Ishikawa (cell line): ENCODE measurements around the gene TNS3.

ENCODE experiments used
- CEBPB ChIP-seq: IDR thresholded peaks from 2 replicates; pipeline ENCODE4 v1.6.1; 2012
- CREB1 ChIP-seq: IDR thresholded peaks from 2 replicates; pipeline ENCODE4 v1.6.1; 2012; ENCODE audit warnings: low read depth
- EGR1 ChIP-seq: IDR thresholded peaks from 2 replicates; pipeline ENCODE4 v1.6.1; 2012
- EP300 ChIP-seq: IDR thresholded peaks from 2 replicates; pipeline ENCODE4 v1.6.1; 2012; ENCODE audit warnings: borderline replicate concordance
- FOXM1 ChIP-seq: IDR thresholded peaks from 2 replicates; pipeline ENCODE4 v1.6.1; 2012; ENCODE audit warnings: low read depth, borderline replicate concordance
- MAX ChIP-seq: IDR thresholded peaks from 2 replicates; pipeline ENCODE4 v1.6.1; 2012
- NFIC ChIP-seq: IDR thresholded peaks from 2 replicates; pipeline ENCODE4 v1.6.1; 2012
- RAD21 ChIP-seq: IDR thresholded peaks from 2 replicates; pipeline ENCODE4 v1.6.1; 2012; ENCODE audit warnings: low read depth
- REST ChIP-seq: IDR thresholded peaks from 2 replicates; pipeline ENCODE4 v1.6.1; 2012; ENCODE audit warnings: low read depth, mild to moderate bottlenecking
- TAF1 ChIP-seq: IDR thresholded peaks from 2 replicates; pipeline ENCODE4 v1.6.1; 2012; ENCODE audit warnings: low read depth, mild to moderate bottlenecking
- TCF12 ChIP-seq: IDR thresholded peaks from 2 replicates; pipeline ENCODE4 v1.6.1; 2012; ENCODE audit warnings: low read depth
- TEAD4 ChIP-seq: IDR thresholded peaks from 2 replicates; pipeline ENCODE4 v1.6.1; 2012
- USF1 ChIP-seq: IDR thresholded peaks from 2 replicates; pipeline ENCODE4 v1.6.1; 2012
- YY1 ChIP-seq: IDR thresholded peaks from 2 replicates; pipeline ENCODE4 v1.6.1; 2012; ENCODE audit warnings: low read depth
- ZBTB7A ChIP-seq: IDR thresholded peaks from 2 replicates; pipeline ENCODE4 v1.6.1; 2012; ENCODE audit warnings: low read depth

The TNS3 gene

GRCh38 chr7:47489624-47490023, 92.3 kb downstream of the TNS3 start:
- TF ChIP-seq RAD21 (no peak), EP300 (no peak), MAX (no peak), YY1 (no peak), CEBPB (no peak), ZBTB7A (no peak), TEAD4 (no peak)

GRCh38 chr7:47488969-47489342, 93.0 kb downstream of the TNS3 start:
- TF ChIP-seq YY1 (no peak), FOXM1 (no peak), NFIC (no peak), MAX (no peak), EGR1 (no peak), REST (no peak), CEBPB (no peak), USF1 (no peak), TAF1 (no peak), TEAD4 (no peak), RAD21 (no peak), CREB1 (no peak), EP300 (no peak), TCF12 (no peak), ZBTB7A (no peak)

- TF ChIP-seq FOXM1 (no peak), YY1 (no peak), CREB1 (no peak), TAF1 (no peak), REST (no peak), TCF12 (no peak), ZBTB7A (no peak), RAD21 (no peak), MAX (no peak), EGR1 (no peak), USF1 (no peak), CEBPB (no peak), TEAD4 (no peak), NFIC (no peak), EP300 (no peak)
Measured at GRCh38 chr7:47488201-47488968, 93.5 kb downstream of the TNS3 start.

GRCh38 chr7:47485640-47486435, 96.1 kb downstream of the TNS3 start:
- TF ChIP-seq NFIC (no peak), TEAD4 (no peak), USF1 (no peak), CEBPB (no peak), REST (no peak), ZBTB7A (no peak), RAD21 (no peak), FOXM1 (no peak), TAF1 (no peak), TCF12 (no peak), EP300 (no peak), YY1 (no peak), CREB1 (no peak), EGR1 (no peak), MAX (no peak)
